ENCODE measurements around the gene FGFBP2.
A peak's percentile ranks its signal among the peaks of the same experiment; 100 is the strongest.

The FGFBP2 gene

GRCh38 chr4:15968551-15969300, 5.8 kb upstream of the FGFBP2 start:
- no peak for DNase-seq (ENCODE audit: low spot score)

- no peak for DNase-seq (ENCODE audit: low spot score)
Measured at GRCh38 chr4:15965325-15965724, 2.4 kb upstream of the FGFBP2 start.

GRCh38 chr4:15964159-15964558, 1.2 kb upstream of the FGFBP2 start:
- DNase-seq (ENCODE audit: low spot score): no peak

DNA sequence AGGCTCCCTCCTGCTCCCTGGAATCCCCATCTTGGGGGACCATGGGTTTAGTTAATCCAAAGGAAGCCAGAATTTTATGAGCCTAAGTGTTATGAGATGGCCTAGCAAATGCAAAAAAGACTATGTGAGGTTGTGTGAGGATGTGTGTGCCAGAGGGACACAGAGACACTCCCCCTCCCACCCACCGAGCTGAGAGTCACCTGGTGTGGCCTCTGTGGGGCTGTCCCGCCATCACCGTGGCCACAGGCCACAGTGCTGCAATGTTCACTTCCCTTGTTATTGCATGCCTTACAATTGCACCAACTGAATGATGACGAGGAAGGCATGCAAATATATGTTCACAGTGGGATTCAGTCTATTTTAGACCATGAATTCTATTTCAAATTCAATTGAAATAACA, 601 bp upstream of the FGFBP2 start:
- no peak for DNase-seq (ENCODE audit: low spot score)

DNA sequence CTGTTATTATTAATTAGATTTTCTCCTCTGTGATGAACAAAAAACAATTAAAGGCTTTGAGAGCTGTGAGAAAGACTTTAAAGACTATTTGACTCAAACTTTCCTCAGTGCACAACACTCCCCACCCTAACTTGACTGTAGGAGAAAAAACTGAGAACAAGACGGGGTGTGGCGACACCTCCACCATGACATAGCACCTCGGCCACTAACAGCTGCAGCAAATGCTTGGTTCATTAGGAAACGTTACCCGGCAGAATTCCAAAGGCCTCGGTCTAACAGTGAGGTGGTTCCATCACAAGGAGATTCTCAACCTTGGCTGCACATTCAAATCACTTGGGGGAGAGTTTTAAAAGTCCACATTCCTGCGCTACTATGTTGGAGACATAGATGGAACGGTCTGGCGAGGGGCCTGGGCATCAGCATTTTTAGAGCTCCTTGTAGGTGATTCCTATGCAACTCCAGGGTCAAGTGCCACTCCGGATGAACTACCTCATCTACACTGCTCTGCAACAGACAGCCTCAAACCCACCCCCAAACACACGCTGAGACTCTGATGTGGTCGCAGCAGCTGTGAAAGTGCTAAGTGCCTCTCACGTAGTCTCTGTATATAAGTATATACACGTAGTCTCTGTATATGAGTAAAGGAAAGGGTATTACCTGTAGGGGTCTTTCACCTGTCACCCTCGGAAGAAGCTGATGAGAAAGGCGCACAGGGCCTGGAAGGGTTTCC, 1.0 kb downstream of the FGFBP2 start:
- no peak for DNase-seq (ENCODE audit: low spot score)

DNA sequence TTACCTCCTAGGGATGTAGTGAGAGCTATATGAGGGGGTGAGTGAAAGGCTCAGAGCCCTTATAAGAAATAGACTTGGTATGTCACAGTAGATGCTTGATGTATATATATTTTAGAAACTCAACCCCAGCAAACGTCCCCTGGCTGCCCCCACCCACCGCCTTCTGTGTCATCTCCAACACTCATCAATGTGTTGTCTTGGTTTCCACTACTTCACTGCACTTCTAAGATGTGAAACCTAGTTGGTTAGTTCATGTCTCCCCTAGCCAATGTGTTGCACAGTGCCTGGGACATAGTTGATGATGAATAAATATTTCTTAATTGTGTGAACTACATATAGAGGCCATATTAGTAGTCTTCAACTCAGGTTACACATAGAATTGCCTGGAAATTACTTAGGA, 4.4 kb downstream of the FGFBP2 start:
- DNase-seq (ENCODE audit: low spot score): no peak

DNA sequence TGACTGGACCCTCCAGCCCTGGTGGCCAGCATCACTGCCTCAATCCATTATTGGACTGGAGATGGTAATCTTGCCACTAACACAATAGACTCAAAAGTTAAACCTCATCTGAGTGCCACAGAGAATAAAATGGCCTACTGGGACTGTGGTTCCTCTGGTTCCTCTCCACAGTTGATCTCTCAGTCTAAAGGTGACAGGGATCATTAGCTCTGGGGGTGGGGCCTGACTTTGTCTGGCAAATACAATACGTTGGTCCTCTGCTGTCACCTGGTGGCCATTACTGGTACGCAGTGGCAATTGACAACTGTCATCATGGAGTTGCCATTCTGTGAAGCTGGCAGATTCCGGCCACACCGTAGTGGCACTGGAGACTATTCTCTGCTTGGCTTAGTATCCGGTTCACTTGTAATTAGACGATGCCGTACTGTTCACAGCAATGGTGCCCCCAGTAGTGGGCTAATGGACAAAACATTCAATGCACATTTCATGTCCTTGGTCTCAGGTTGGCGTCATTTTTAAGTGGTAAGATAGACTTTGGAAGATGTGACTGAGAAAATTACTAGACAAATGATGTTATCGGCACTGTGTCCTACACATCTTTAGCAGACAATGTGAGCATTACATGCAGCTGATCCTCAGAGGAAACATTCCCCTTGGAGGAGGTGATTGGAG, 6.7 kb downstream of the FGFBP2 start:
- peak; percentile 78 for DNase-seq (ENCODE audit: low spot score)

DNA sequence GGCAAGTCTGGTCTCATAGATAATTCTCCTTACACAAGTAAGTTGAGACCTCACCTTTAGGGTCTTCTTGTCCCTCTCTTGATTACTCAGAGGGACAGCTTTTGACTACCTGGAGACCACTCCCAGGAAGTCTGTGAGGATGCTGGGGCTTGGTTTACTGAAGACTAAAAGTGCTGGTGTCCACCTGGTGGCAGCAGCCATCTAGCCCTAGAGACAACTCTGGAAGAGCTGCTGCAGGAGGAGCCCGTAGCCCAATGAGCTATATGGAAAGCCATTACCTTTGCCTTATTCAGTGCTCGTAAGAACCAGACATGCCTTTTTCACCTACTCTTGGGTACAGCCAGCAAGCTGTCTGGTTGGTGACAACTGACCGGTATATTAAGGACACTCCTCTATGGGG, 7.3 kb downstream of the FGFBP2 start:
- no peak for DNase-seq (ENCODE audit: low spot score)

DNA sequence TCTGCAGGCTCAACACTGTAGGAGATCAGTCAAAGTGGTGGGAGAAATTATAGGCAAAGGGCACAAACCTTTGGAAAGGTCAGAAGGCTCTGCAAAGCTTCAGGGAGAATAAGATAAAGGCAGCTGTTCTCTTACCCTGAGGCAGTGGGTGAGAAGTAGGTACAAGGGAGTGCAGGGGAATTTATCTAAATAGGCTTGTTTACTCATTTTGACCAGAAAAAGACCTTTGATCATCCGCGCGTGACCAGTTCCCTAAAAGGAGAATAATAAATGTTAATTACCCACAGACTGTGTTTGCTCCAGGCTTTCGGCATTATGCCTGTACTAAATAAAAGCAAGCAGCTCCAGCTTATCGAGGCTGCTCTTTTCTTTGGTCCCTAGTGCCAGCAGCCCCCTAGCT, 9.3 kb downstream of the FGFBP2 start:
- no peak for DNase-seq (ENCODE audit: low spot score)

- DNase-seq (ENCODE audit: low spot score): no peak
Measured at GRCh38 chr4:15951781-15952180, 11.2 kb downstream of the FGFBP2 start.

DNA sequence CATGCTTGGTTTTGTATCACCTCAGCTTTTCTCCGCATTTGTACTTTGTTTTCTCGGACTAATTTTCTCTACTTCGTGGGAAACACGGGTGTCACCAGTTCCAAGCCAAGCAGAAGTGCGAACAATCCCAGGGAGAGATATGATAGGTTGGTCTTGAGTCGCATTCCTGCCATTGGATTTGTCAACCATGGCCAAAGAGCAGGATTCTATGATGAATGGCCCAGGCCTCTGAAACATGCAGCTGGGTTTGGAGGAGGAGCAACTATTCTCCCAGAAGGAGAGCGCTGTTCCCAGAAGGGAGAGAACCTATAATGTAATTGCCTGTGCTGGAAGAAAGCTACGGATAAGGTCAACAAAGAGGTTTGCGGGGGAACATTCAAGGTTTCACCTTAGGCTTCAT, 14.1 kb downstream of the FGFBP2 start:
- DNase-seq (ENCODE audit: low spot score): no peak

DNA sequence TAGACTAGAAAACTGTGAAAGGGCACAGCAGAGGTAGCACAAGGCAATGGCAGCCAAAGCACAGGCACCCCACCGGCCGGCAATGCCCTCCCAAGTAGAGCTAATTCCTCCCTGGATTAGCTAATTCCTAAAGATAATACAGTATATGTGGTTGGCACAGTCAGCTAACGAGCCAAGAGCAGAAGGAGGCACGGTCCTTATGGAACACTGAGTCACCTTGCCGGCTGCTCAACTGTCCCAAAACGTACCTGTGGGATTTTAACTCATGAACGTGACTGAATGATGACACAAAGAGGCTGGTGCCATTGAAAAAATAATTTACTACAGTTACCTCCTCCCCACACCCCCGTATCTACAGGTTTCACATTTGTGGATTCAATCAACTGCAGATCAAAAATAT, 15.3 kb downstream of the FGFBP2 start:
- DNase-seq (ENCODE audit: low spot score): no peak

DNA sequence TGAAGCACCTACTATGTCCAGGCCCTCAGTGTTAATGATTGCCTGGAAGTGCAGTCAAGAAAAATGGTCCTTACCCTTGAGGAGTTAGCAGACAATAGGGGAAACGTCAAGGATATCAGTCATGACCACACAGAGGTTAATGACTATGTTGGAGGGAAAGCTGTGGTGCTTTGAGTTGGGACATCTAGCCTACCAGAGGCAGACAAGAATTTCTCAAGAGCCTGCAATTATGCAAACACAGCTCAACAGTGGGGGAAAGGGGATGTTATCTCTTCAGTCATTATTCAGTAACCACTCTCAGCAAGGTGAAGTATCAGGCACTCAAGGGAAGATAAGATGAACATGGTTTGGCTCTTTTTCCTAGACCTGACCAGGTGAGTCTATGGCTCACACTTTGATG, 17.5 kb downstream of the FGFBP2 start:
- DNase-seq (ENCODE audit: low spot score): no peak

GRCh38 chr4:15944895-15945294, 18.1 kb downstream of the FGFBP2 start:
- DNase-seq (ENCODE audit: low spot score): no peak

GRCh38 chr4:15942283-15942682, 20.7 kb downstream of the FGFBP2 start:
- DNase-seq (ENCODE audit: low spot score): no peak

DNA sequence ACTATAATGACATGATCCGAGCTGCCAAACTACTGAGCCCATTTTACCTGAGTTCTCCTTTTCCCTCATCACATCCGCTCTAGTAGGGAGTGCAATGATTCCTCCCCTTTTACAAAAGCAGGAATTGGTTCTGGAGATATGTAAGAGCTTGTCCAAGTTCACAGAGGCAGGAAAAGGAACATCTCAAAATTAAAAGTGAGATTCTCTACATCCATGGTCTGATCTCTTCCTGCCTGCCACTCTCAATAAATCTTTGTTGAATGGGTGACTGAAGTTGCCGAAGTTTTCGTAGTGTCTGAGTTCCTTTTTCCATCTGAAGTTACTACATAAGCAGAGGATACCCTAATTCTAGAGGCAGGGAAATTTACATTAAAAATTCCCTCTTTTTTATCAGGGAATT, 24.3 kb downstream of the FGFBP2 start, which contains the start of gene FGFBP1:
Gene FGFBP1, minus strand, starts transcription at position 101 of the 400 bp plus-strand sequence. CDS start 2,108 bp downstream, outside the sequence.
- DNase-seq (ENCODE audit: low spot score): no peak

DNA sequence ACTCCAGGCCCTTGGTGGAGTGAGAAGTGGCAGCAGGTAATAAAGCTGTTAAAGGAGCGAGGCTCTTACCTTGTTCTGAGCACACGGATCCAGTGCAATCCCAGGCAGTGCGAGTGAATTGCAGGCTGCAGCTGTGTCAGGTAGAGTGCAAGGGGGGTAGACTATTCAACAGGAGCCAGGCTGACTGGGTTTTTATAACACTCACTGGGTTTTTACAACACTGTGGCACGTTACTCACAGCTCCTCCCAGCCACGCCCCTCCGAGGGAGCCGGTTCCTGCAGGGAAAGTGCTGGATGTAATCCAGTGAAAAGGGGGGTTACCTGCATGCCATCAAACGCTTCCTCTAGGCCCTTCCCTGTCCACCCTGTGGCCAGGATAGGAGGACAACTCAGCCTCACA, 24.8 kb downstream of the FGFBP2 start:
- DNase-seq (ENCODE audit: low spot score): no peak

DNA sequence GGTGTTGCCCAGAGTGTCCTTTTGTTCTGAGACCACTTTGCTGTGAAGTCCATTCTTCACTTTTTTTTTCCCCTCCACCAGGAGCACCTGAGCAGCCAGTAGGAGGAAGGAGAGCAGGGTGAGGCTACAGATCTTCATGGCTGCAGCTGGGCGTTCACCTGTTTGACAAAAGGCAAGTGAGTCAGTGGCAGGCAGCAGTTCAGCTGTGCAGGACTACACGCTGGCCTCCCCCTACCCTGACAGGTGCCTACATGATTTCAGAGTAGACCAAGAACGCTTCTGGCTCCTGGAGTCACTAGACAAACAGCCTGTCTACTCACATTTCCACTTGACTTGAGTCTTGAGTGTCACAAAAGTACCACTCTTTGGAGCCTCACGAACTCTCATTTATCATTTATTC, 26.5 kb downstream of the FGFBP2 start:
- DNase-seq (ENCODE audit: low spot score): no peak

- DNase-seq (ENCODE audit: low spot score): no peak
Measured at GRCh38 chr4:15935504-15936402, 27.2 kb downstream of the FGFBP2 start.

DNA sequence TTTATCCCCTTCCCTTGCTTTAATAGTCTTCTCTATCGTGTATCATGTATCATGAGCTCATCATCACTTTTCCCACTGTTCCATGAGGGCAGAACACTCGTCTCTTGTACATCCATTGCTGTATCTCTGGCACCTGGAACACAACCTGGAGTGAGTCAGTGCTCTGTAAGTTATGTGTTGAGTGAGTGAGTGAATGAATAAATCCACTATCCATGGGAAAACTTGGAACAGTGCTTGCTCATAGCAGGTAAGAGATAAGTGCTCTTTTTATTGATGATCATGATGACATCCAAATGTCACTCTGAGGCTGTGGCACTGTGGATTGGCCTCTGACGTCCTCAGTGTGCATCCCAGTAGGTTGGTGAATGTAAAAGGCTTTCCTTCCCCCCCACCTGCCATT, 28.7 kb downstream of the FGFBP2 start:
- DNase-seq (ENCODE audit: low spot score): no peak

- no peak for DNase-seq (ENCODE audit: low spot score)
Measured at GRCh38 chr4:15931451-15932210, 31.3 kb downstream of the FGFBP2 start.
